ENCODE results near the gene AP1G1. TPM values are rescaled to one million over a fixed set of nuclear protein-coding genes. Genes with fewer than 3 reads are reported as not detected.

The AP1G1 gene
- total RNA-seq, 1 experiment from 2014 or later: 79.2 TPM

DNA sequence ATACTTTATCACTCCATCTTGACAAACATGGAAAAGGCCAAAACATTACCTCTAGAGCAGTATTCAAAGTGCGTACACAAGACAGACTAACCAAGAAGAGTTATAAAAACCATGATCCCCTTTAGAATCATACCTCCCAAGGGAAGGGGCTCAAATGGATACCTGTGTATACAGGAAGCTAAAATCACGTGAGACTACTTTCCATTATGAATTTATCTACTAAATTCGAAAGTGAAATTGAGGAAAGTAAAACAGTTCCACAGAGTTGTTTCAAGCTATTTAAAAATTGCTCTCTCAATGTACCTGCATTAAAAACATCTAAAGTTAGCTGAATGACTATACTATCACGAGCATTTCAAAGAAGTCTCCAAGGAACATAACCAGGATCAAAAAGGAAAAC lies 32.7 kb downstream of the AP1G1 start:
- Histone ChIP-seq H2AFZ (ENCODE audit: low read length) (no peak overlapping the region), H3K23ac (ENCODE audit: insufficient read length, low read depth, low read length) (no peak overlapping the region), H3K79me2 (ENCODE audit: insufficient read depth, low read length) (no peaks in the 10 kb centered on the region; the same call in 1 of the 2 replicates), H3K9me3 (ENCODE audit: control insufficient read depth, low read depth, low read length) (no peaks in the 10 kb centered on the region), H4K8ac (replicated peaks; ENCODE audit: insufficient read length, low read depth, low read length) (no peak overlapping the region), H2BK15ac (ENCODE audit: low read depth, low read length) (no peak overlapping the region), H3K14ac (ENCODE audit: insufficient read depth, low read length) (no peak overlapping the region), H4K91ac (ENCODE audit: insufficient read length, low read depth, low read length) (no peak overlapping the region), H3K4me2 (ENCODE audit: insufficient read depth, insufficient read length, low read length) (no peak overlapping the region), H3K56ac (ENCODE audit: insufficient read length, low read depth, low read length) (no peak overlapping the region), H2BK20ac (ENCODE audit: low read depth, low read length, poor library complexity, severe bottlenecking) (no peak overlapping the region), H3K4me1 (ENCODE audit: insufficient read depth, low read length) (no peaks in the 10 kb centered on the region), H3K18ac (ENCODE audit: insufficient read length, low read depth, low read length) (no peak overlapping the region), H4K20me1 (ENCODE audit: control insufficient read depth, insufficient read depth, insufficient read length) (no peaks in the 10 kb centered on the region), H2BK5ac (ENCODE audit: insufficient read length, low read length) (no peak overlapping the region), H3K27ac (ENCODE audit: insufficient read length, low read depth, low read length) (no peak overlapping the region), H3K4ac (ENCODE audit: low read depth, low read length) (no peak overlapping the region), H2AK5ac (ENCODE audit: insufficient read length, low read length) (no peak overlapping the region), H3K23me2 (ENCODE audit: insufficient read length, low read depth, low read length, poor library complexity, severe bottlenecking) (no peaks in the 10 kb centered on the region), H3K9ac (ENCODE audit: extremely low read depth, insufficient read length, low read length) (no peak overlapping the region), H3T11ph (ENCODE audit: low read length) (no peak overlapping the region), H2BK120ac (ENCODE audit: low read depth, low read length, poor library complexity, severe bottlenecking) (no peak overlapping the region), H3K27me3 (ENCODE audit: insufficient read depth, low read length) (no peaks in the 10 kb centered on the region), H4K5ac (ENCODE audit: insufficient read length, low read depth, low read length) (no peak overlapping the region), H3K79me1 (ENCODE audit: insufficient read depth, low read depth, low read length, poor library complexity, severe bottlenecking) (no peaks in the 10 kb centered on the region), H2BK12ac (ENCODE audit: insufficient read length, low read depth, low read length) (no peak overlapping the region)
- H3K4me3 Mint-ChIP-seq: no peak overlapping the region
- H3K36me3 Mint-ChIP-seq (ENCODE audit: insufficient read depth in 1 of 3, low read depth in 3 of 3): peaks cover 15 to 34% (median 26%) of the 10 kb centered on the region in 3 experiments
- no peaks in the 10 kb centered on the region for H3K4me1 Mint-ChIP-seq
- TF ChIP-seq, protein P1, sequence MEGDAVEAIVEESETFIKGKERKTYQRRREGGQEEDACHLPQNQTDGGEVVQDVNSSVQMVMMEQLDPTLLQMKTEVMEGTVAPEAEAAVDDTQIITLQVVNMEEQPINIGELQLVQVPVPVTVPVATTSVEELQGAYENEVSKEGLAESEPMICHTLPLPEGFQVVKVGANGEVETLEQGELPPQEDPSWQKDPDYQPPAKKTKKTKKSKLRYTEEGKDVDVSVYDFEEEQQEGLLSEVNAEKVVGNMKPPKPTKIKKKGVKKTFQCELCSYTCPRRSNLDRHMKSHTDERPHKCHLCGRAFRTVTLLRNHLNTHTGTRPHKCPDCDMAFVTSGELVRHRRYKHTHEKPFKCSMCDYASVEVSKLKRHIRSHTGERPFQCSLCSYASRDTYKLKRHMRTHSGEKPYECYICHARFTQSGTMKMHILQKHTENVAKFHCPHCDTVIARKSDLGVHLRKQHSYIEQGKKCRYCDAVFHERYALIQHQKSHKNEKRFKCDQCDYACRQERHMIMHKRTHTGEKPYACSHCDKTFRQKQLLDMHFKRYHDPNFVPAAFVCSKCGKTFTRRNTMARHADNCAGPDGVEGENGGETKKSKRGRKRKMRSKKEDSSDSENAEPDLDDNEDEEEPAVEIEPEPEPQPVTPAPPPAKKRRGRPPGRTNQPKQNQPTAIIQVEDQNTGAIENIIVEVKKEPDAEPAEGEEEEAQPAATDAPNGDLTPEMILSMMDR (conservative IDR thresholded peaks at IDR 0.05): no peak
- WGBS (ENCODE audit: extremely low coverage, insufficient read length, low lambda C conversion rate): no CpG with 5 or more reads among the region's 4 CpGs
- H3K27ac Mint-ChIP-seq: 0 out of 7 replicates have a peak overlapping the region, but pooled peaks of 1 of the 3 experiments have one; percentile 7
- no peaks in the 10 kb centered on the region for H3K27me3 Mint-ChIP-seq (ENCODE audit: low read depth)
- no peak for DNase-seq
- no peaks in the 10 kb centered on the region for H3K9me3 Mint-ChIP-seq

All from H9 (cell line).